ENCODE data around the gene VAMP3. TPM values are rescaled to one million over a fixed set of nuclear protein-coding genes. Genes with fewer than 3 reads are reported as not detected.

The VAMP3 gene
- total and polyA plus RNA-seq, 2 experiments from 2014 or later, result 173 to 195 TPM

DNA sequence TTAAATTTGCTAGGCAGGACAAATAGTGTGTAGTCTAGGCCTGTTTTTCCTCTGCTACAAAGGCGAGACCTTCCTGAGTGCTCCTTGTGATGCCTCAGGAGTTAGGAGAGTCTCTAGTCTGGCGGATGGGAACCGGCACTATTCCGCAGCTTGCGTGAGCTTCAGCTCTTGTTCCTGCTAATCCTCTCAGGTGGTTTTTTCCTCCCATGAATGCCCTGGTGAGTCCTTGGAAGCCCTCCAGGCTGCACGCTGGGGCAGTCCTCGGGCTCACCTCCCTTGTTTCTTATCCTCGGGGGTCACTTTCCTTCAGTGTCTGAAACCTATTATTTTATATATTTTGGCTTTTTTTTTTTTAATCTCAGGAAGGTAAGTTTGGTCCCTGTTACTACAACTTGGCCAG, 53.6 kb downstream of the VAMP3 start:
- H3K27ac ChIP-seq, result no peak overlapping the region
- no peak for DNase-seq
- no peaks in the 10 kb centered on the region; the same call in 1 of the 2 replicates for H3K36me3 ChIP-seq (ENCODE audit: low read depth)
- no peaks in the 10 kb centered on the region for H3K9me2 ChIP-seq (ENCODE audit: insufficient read depth)
- H3F3A ChIP-seq (ENCODE audit: insufficient read depth), result no peaks in the 10 kb centered on the region
- H3K4me3 ChIP-seq, result no peak overlapping the region
- H3K79me2 ChIP-seq (ENCODE audit: insufficient read depth), result no peaks in the 10 kb centered on the region
- H2AFZ ChIP-seq, result no peak overlapping the region
- H3K4me2 ChIP-seq (ENCODE audit: unreplicated experiment), result no peak overlapping the region
- H4K20me1 ChIP-seq (ENCODE audit: insufficient read depth), result no peaks in the 10 kb centered on the region
- no peaks in the 10 kb centered on the region for H3K27me3 ChIP-seq (replicated peaks; ENCODE audit: insufficient read depth)
- TF ChIP-seq EZH2 (IDR thresholded peaks at IDR 0.05; ENCODE audit: insufficient read depth, poor library complexity, severe bottlenecking), result no peak
- no peak for TF ChIP-seq EZH2phosphoT487 (IDR thresholded peaks at IDR 0.05; ENCODE audit: insufficient read depth, low read depth)
- in situ Hi-C loops (cut with MboI), result no loop called here
- no peaks in the 10 kb centered on the region for H3K4me1 ChIP-seq (ENCODE audit: insufficient read depth)
- H3K9ac ChIP-seq, result no peak overlapping the region
- 95 to 96% methylated on average over 8 of the region's 8 CpGs for WGBS, 2 experiments (ENCODE audit: low coverage in 1 of 2, low lambda C conversion rate in 2 of 2, missing lambda C conversion rate in 2 of 2)
- no peaks in the 10 kb centered on the region for H3K9me3 ChIP-seq (ENCODE audit: low read depth)

DNA sequence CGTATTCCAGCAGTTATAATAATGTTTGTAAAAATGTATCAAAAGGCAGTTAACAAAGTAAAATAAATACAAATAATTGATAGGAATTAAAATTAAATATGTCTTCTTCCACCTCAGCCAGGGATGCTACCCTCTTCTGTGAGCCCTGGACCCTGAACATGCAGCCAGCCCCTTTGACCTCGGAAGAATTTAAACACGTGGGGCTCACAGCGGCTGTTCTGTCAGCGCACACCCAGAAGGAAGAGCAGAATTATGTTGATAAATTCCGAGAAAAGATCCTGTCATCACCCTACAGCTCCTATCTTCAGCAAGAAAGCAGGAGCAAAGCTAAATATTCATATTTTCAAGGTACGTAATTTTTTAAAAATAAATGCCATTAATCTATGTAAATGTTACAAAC, 55.3 kb downstream of the VAMP3 start:
- WGBS, 2 experiments (ENCODE audit: low coverage in 1 of 2, low lambda C conversion rate in 2 of 2, missing lambda C conversion rate in 2 of 2), result 86% methylated on average over 7 of the region's 7 CpGs
- H3K4me1 ChIP-seq (ENCODE audit: insufficient read depth), result no peaks in the 10 kb centered on the region
- no peak overlapping the region for H3K4me3 ChIP-seq
- H4K20me1 ChIP-seq (ENCODE audit: insufficient read depth), result no peaks in the 10 kb centered on the region
- H3K9me3 ChIP-seq (ENCODE audit: low read depth), result no peaks in the 10 kb centered on the region
- no peak for DNase-seq
- no peaks in the 10 kb centered on the region for H3K27me3 ChIP-seq (replicated peaks; ENCODE audit: insufficient read depth)
- H3K27ac ChIP-seq, result no peak overlapping the region
- no peak overlapping the region for H2AFZ ChIP-seq
- no peak overlapping the region for H3K4me2 ChIP-seq (ENCODE audit: unreplicated experiment)
- H3K9ac ChIP-seq, result no peak overlapping the region
- in situ Hi-C loops (cut with MboI), result no loop called here
- H3K79me2 ChIP-seq (ENCODE audit: insufficient read depth), result no peaks in the 10 kb centered on the region
- no peaks in the 10 kb centered on the region for H3K9me2 ChIP-seq (ENCODE audit: insufficient read depth)
- H3K36me3 ChIP-seq (ENCODE audit: low read depth), result no peaks in the 10 kb centered on the region; the same call in 1 of the 2 replicates
- no peak for TF ChIP-seq EZH2phosphoT487 (IDR thresholded peaks at IDR 0.05; ENCODE audit: insufficient read depth, low read depth)
- no peak for TF ChIP-seq EZH2 (IDR thresholded peaks at IDR 0.05; ENCODE audit: insufficient read depth, poor library complexity, severe bottlenecking)
- no peaks in the 10 kb centered on the region for H3F3A ChIP-seq (ENCODE audit: insufficient read depth)

DNA sequence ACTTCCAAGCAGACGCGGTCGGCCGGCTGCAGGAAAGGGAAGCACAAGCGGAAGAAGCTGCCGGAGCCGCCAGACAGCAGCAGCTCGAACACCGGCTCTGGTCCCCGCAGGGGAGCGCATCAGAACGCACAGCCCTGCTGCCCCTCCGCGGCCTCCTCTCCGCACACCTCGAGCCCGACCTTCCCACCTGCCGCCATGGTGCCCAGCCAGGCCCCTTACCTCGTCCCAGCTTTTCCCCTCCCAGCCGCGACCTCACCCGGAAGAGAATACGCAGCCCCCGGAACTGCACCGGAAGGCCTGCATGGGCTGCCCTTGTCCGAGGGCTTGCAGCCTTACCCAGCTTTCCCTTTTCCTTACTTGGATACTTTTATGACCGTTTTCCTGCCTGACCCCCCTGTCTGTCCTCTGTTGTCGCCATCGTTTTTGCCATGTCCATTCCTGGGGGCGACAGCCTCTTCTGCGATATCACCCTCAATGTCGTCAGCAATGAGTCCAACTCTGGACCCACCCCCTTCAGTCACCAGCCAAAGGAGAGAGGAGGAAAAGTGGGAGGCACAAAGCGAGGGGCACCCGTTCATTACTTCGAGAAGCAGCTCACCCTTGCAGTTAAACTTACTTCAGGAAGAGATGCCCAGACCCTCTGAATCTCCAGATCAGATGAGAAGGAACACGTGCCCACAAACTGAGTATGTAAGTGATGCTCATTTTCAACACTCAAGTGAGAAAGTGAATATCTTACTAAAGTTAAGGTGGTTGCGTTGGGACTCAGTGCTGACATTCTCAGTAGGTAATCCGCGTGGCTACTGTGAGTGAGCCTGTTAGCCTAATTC, 56.2 kb downstream of the VAMP3 start:
- Histone ChIP-seq H3K79me2 (ENCODE audit: insufficient read depth) (no peaks in the 10 kb centered on the region), H3K4me3 (no peak overlapping the region), H4K20me1 (ENCODE audit: insufficient read depth) (no peaks in the 10 kb centered on the region), H3K4me2 (ENCODE audit: unreplicated experiment) (no peak overlapping the region), H2AFZ (no peak overlapping the region), H3K36me3 (ENCODE audit: low read depth) (no peaks in the 10 kb centered on the region; the same call in 1 of the 2 replicates), H3K27ac (no peak overlapping the region), H3F3A (ENCODE audit: insufficient read depth) (no peaks in the 10 kb centered on the region), H3K9me3 (ENCODE audit: low read depth) (no peaks in the 10 kb centered on the region), H3K4me1 (ENCODE audit: insufficient read depth) (no peaks in the 10 kb centered on the region), H3K9me2 (ENCODE audit: insufficient read depth) (no peaks in the 10 kb centered on the region), H3K9ac (no peak overlapping the region), H3K27me3 (replicated peaks; ENCODE audit: insufficient read depth) (no peaks in the 10 kb centered on the region)
- in situ Hi-C loops (cut with MboI), result no loop called here
- no peak for DNase-seq
- TF ChIP-seq EZH2 (IDR thresholded peaks at IDR 0.05; ENCODE audit: insufficient read depth, poor library complexity, severe bottlenecking) (no peak), EZH2phosphoT487 (IDR thresholded peaks at IDR 0.05; ENCODE audit: insufficient read depth, low read depth) (no peak)
- WGBS, 2 experiments (ENCODE audit: low coverage in 1 of 2, low lambda C conversion rate in 2 of 2, missing lambda C conversion rate in 2 of 2), result 91% methylated on average over 39 of the region's 39 CpGs

Other genes starting within 250 kb of the VAMP3 start
- 1.1 and 2.8 TPM in 2 replicates for gene PER3, start 13.0 kb downstream of the VAMP3 start, total RNA-seq (2014; rRNA removed; shearing (Covaris generic))
- gene PER3, start 13.0 kb downstream of the VAMP3 start, polyA plus RNA-seq (2016; fragmentation: Nextera tagmentation; extraction: Ambion mirVana), result 1.4 and 2.4 TPM in 2 replicates
- not detected in 2 replicates for gene UTS2, start 81.8 kb downstream of the VAMP3 start, total RNA-seq (2014; rRNA removed; shearing (Covaris generic))
- not detected in 2 replicates for gene UTS2, start 81.8 kb downstream of the VAMP3 start, polyA plus RNA-seq (2016; fragmentation: Nextera tagmentation; extraction: Ambion mirVana)
- 0.13 TPM in 1 of 2 replicates, not detected in the other for gene TNFRSF9, start 169.5 kb downstream of the VAMP3 start, total RNA-seq (2014; rRNA removed; shearing (Covaris generic))
- gene TNFRSF9, start 169.5 kb downstream of the VAMP3 start, polyA plus RNA-seq (2016; fragmentation: Nextera tagmentation; extraction: Ambion mirVana), result not detected in 2 replicates
- 191 and 198 TPM in 2 replicates for gene PARK7, start 190.4 kb downstream of the VAMP3 start, total RNA-seq (2014; rRNA removed; shearing (Covaris generic))
- 514 and 522 TPM in 2 replicates for gene PARK7, start 190.4 kb downstream of the VAMP3 start, polyA plus RNA-seq (2016; fragmentation: Nextera tagmentation; extraction: Ambion mirVana)